Natural killer cell (primary cell): Measurements from ENCODE around the gene ATAT1. TPM values are rescaled to one million over a fixed set of nuclear protein-coding genes. Genes with fewer than 3 reads are reported as not detected.

ENCODE experiments used
- ATAC-seq, 3 donors: fragments of 150-1000 bp in 2 of 3; fragments of 200-7000 bp in 1 of 3; cut with Tn5 transposase; 1 replicate in 1 of 3; 2 replicates in 2 of 3; pipeline ENCODE4 v1.10.0; 2021; ENCODE audit warnings: mild to moderate bottlenecking in 2 of 3, moderate library complexity in 2 of 3
- DNase-seq, 2 donors: peaks; one replicate each; pipeline versions ENCODE4 v3.0.0 to v3.0.0-alpha.2; 2013 to 2021; ENCODE audit warnings: mixed read lengths in 1 of 2
- H3K27ac ChIP-seq: one replicate; pipeline ENCODE4 v1.5.1; 2013; ENCODE audit warnings: mild to moderate bottlenecking, low read length
- H3K27me3 ChIP-seq: one replicate; pipeline ENCODE4 v1.6.1; 2013; ENCODE audit warnings: low read length; ENCODE audit not compliant: control insufficient read depth, insufficient read depth
- H3K36me3 ChIP-seq: one replicate; pipeline ENCODE4 v1.6.1; 2013; ENCODE audit warnings: low read length; ENCODE audit not compliant: control insufficient read depth, insufficient read depth
- H3K4me1 ChIP-seq: one replicate; pipeline ENCODE4 v1.6.1; 2013; ENCODE audit warnings: low read length; ENCODE audit not compliant: control insufficient read depth, insufficient read depth
- H3K4me3 ChIP-seq: one replicate; pipeline ENCODE4 v1.5.1; 2013; ENCODE audit warnings: low read length
- H3K9me3 ChIP-seq: one replicate; pipeline ENCODE4 v1.6.1; 2013; ENCODE audit warnings: low read length; ENCODE audit not compliant: control insufficient read depth, insufficient read depth
- H3K27ac Mint-ChIP-seq, 2 donors: one replicate each; pipeline ENCODE4 v1.8.0; 2022; ENCODE audit warnings: mild to moderate bottlenecking in 2 of 2, mixed read lengths in 2 of 2, moderate library complexity in 1 of 2
- H3K27me3 Mint-ChIP-seq, 2 donors: one replicate each; pipeline ENCODE4 v1.8.0; 2022; ENCODE audit warnings: low read depth in 2 of 2, mixed read lengths in 2 of 2
- H3K36me3 Mint-ChIP-seq: one replicate; pipeline ENCODE4 v1.8.0; 2022; ENCODE audit warnings: mixed read lengths
- H3K4me1 Mint-ChIP-seq, 2 donors: one replicate each; pipeline ENCODE4 v1.8.0; 2022; ENCODE audit warnings: mixed read lengths in 2 of 2
- H3K4me3 Mint-ChIP-seq: one replicate; pipeline ENCODE4 v1.8.0; 2022; ENCODE audit warnings: mild to moderate bottlenecking, moderate library complexity, mixed read lengths
- H3K9me3 Mint-ChIP-seq, 2 donors: one replicate each; pipeline ENCODE4 v1.8.0; 2022; ENCODE audit warnings: mixed read lengths in 2 of 2
- WGBS: methylation state at CpG from one replicate; pipeline ENCODE4 v1.1.7; 2013; ENCODE audit warnings: missing lambda C conversion rate; ENCODE audit not compliant: insufficient coverage; 5-methylcytosine and 5-hydroxymethylcytosine counted together
- intact Hi-C: fragments of 100-400 bp; cut with micrococcal nuclease; formaldehyde crosslinking; loops from one replicate; pipeline ENCODE4 v1.14.2; 2022
- total RNA-seq, 4 donors: library from RNA; stranded (reverse); fragments of 120-200 nt in 1 of 4; gene quantifications; one replicate each; pipeline versions ENCODE4 v1.2.3 to v1.2.4, GENCODE V29; 2013 to 2022
- TF ChIP-seq, protein P1 (sequence below): fragments of 200-600 bp; IDR thresholded peaks from one replicate; pipeline ENCODE4 v1.8.0; 2022; ENCODE audit warnings: antibody characterized with exemption

Gene ATAT1
- total RNA-seq, 3 donors from 2014 or later (not counting 1 experiment from before 2014, with no cell fraction given), result 8.1 to 10.8 (median 8.9) TPM

DNA sequence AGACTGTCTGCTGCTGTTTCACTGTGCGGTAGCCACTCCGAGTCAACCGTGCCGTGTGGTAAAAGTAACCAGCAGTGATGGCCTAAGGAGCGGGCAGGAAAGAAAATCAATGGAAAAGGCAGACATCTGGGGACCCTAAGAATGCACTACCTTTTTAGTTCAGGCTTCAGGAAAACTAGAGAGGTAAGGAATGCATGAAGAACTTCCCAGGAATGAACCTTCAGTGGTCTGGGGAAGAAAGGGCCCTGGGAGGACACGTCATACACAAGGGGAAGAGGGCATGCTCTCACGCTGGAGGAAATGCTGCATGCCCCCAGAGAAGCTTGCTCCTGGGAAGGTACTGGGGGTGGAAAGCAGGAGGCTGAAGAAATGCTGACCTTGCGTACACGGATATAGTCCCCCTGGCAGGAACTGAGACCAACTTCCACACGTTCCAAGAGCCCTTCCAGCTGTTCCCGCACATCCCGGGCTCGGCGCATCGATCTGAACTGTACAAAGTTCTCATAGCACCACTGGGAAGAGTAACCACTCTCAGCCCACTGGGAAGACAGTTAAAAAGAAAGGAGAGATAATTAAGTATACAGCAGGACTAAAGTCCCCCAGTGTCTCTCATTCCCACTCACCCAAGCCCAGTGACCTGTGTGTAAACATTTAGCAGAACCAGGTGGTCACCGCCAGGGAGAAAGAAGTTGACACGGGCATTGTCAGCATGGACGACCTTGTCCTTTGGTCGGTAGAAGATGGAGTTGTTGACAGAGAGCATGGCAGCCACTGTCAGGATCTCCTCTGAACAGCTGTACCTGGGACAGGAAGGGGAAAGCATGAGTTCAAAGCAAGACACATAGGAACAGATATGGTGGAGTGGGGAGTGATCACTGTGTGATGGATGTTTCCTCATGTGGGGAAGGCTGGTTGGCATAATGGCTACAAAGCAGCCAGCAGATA lies 28.4 kb downstream of the ATAT1 start:
- H3K9me3 Mint-ChIP-seq, result no peaks in the 10 kb centered on the region
- WGBS, result 96% methylated on average over 19 of the region's 19 CpGs
- H3K36me3 ChIP-seq, result peaks cover 87% of the 10 kb centered on the region
- no peaks in the 10 kb centered on the region for H3K4me1 ChIP-seq
- no peaks in the 10 kb centered on the region for H3K9me3 ChIP-seq
- no peak overlapping the region for H3K27ac ChIP-seq
- TF ChIP-seq, protein P1, sequence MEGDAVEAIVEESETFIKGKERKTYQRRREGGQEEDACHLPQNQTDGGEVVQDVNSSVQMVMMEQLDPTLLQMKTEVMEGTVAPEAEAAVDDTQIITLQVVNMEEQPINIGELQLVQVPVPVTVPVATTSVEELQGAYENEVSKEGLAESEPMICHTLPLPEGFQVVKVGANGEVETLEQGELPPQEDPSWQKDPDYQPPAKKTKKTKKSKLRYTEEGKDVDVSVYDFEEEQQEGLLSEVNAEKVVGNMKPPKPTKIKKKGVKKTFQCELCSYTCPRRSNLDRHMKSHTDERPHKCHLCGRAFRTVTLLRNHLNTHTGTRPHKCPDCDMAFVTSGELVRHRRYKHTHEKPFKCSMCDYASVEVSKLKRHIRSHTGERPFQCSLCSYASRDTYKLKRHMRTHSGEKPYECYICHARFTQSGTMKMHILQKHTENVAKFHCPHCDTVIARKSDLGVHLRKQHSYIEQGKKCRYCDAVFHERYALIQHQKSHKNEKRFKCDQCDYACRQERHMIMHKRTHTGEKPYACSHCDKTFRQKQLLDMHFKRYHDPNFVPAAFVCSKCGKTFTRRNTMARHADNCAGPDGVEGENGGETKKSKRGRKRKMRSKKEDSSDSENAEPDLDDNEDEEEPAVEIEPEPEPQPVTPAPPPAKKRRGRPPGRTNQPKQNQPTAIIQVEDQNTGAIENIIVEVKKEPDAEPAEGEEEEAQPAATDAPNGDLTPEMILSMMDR, result no peak
- H3K4me3 Mint-ChIP-seq, result no peak overlapping the region
- intact Hi-C loops, result no loop called here
- H3K27me3 ChIP-seq, result no peaks in the 10 kb centered on the region
- no peaks in the 10 kb centered on the region for H3K4me1 Mint-ChIP-seq
- no peak overlapping the region for H3K4me3 ChIP-seq
- peak overlapping the region in 1 of 2 donors; percentile 35 for H3K27ac Mint-ChIP-seq
- ATAC-seq (no peak), DNase-seq (no peak)
- no peaks in the 10 kb centered on the region for H3K27me3 Mint-ChIP-seq
- H3K36me3 Mint-ChIP-seq, result peaks cover 18% of the 10 kb centered on the region

DNA sequence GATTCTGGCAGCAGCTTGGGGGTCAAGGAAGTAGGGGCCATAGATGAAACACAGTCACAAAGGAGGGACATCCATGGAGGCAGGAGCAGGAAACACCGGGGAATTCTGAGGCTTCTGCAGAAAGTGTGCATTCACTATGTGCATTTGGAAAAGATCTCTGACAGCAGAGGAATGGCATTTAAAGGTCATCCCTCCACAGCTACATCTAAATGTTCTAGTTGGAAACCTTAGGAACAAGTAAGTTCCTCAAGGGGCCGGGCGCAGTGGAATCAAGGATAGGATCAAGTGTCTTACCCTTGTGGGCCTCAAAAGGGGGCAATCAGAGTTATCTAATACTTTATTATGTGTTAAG lies 29.0 kb downstream of the ATAT1 start:
- no peaks in the 10 kb centered on the region for H3K4me1 ChIP-seq
- WGBS, result 99% methylated on average over 3 of the region's 3 CpGs
- DNase-seq (no peak), ATAC-seq (no peak)
- Mint-ChIP-seq H3K4me1 (no peaks in the 10 kb centered on the region), H3K27ac (peak overlapping the region in 1 of 2 donors; percentile 35), H3K27me3 (no peaks in the 10 kb centered on the region), H3K9me3 (no peaks in the 10 kb centered on the region), H3K36me3 (peaks cover 18% of the 10 kb centered on the region), H3K4me3 (no peak overlapping the region)
- H3K27me3 ChIP-seq, result no peaks in the 10 kb centered on the region
- intact Hi-C loops, result no loop called here
- TF ChIP-seq, protein P1, result no peak
- H3K27ac ChIP-seq, result no peak overlapping the region
- H3K36me3 ChIP-seq, result peaks cover 91% of the 10 kb centered on the region
- no peak overlapping the region for H3K4me3 ChIP-seq
- no peaks in the 10 kb centered on the region for H3K9me3 ChIP-seq

DNA sequence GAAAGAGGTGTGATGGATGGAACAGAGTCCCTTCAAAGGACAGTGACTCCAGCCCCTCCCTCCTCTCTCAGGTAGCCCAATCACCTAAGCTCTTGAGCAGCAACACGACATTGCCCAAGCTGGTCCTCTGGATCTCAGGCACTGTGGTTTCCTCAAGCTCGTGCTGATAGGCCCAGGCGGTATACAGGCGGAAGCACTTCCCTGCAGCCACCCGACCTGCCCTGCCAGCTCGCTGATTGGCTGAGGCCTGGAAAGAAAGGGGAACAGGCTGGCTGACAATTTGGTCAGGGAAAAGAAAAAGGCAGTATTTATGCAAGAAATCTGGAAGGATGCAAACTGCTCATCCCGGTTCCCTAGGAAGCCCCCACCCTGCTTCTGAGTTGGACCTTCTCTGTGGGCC lies 29.8 kb downstream of the ATAT1 start:
- 83% methylated on average over 7 of the region's 7 CpGs for WGBS
- DNase-seq (no peak), ATAC-seq (no peak)
- H3K4me1 Mint-ChIP-seq, result no peaks in the 10 kb centered on the region
- Histone ChIP-seq H3K27ac (no peak overlapping the region), H3K27me3 (no peaks in the 10 kb centered on the region), H3K4me3 (no peak overlapping the region), H3K36me3 (peaks cover 89% of the 10 kb centered on the region), H3K9me3 (no peaks in the 10 kb centered on the region), H3K4me1 (no peaks in the 10 kb centered on the region)
- no peak overlapping the region for H3K27ac Mint-ChIP-seq
- TF ChIP-seq, protein P1, result no peak
- H3K36me3 Mint-ChIP-seq, result peaks cover 20% of the 10 kb centered on the region
- H3K4me3 Mint-ChIP-seq, result no peak overlapping the region
- H3K27me3 Mint-ChIP-seq, result no peaks in the 10 kb centered on the region
- no peaks in the 10 kb centered on the region for H3K9me3 Mint-ChIP-seq
- intact Hi-C loops, result no loop called here
